Fibroblast of skin of abdomen (primary cell): ENCODE results near the gene TMPRSS13.
A peak's percentile ranks its signal among the peaks of the same experiment; 100 is the strongest.

Experiments used
- DNase-seq: peaks from one replicate; pipeline ENCODE4 v3.0.0-alpha.2; 2013

The TMPRSS13 gene

GRCh38 chr11:117912497-117912896 is 16.7 kb downstream of the TMPRSS13 start:
- DNase-seq, result no peak

GRCh38 chr11:117911694-117912093 is 17.5 kb downstream of the TMPRSS13 start:
- no peak for DNase-seq

DNA sequence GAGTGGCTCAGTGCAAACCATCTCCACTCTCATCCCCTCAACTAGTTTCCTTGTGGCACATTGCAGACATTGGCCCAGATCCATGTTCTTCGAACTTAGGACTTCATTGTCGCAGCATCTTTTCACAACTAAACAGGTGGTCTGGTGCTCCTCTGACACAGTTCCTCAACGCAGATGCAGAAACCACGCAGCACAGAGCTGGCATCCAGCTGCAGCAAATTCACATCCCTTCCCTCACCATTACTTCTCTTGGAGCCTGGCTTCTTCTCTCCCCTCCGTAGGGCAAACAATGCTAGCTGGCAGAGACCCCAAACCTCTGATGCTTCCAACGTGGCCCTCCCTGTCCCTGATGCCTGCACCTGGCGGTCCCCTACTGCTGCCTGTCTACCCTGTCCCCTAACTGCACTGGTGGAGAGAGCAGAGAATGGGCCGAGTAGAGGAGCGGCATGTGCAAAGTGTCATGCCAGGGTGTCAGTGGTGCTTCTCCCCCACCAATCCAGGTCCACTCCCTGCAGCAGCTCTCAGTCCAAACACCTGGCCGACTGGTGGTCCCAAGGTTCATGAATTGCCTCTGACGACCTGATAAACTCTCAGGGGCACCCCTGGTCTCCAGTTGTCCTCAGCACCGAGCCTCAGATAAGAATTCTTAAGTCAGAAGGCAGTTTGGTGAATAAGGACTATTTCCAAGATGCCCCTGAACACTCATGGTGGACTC is 18.1 kb downstream of the TMPRSS13 start:
- DNase-seq, result no peak

DNA sequence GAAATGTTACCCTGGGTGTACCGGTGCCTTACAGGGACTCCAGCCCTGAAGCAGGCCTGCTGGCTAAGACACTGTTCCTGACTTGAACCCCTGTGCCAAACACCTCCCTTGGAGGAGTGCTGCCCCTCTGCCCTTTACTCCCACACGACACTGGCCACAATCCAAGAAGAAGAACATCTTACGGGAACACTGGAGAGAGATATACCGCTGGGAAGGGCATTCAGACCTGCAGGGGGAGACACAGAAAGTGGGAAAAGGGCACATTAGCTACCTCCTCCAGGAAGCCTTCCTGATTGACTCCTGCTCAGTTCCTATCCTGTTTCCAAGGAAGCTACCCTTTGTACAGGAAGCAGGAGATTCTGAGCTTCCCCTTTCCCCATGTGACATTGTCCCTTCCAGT is 18.7 kb downstream of the TMPRSS13 start:
- DNase-seq, result no peak

DNA sequence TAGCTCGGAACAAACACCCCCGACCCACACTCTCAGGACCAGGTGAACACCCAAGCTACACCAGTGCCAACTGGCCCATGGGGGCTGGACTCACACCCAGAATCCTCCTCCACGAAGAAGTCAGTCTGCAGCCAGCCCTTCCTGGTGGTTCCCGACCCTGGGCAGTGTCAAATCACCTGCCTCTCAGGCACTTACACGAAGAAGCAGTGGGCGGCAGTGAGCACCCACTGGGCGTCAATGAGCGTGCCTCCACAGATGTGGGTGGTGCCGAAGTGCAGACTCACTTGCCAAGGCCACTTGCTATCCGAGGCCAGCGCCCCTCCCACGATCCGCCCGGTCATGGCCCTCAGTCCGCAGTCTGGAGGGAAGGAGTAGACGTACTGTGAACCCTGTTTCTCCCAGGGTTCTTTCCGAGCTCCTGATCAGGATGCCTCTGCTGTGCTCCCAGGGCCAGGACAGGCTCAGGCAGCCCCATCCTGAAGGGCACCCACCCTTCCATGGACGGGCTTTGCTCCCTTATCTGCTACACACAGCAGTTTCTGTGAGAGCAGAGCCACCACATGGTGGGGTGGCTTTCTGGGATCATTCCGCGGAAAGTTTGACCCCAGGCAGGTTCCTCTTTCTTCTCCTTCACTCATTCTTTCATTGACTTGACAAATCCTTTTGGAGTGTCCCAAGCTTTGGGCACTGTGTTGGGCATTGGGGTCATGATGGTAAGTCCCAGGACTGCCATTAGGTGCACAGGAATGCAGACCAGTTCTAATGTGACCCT is 19.4 kb downstream of the TMPRSS13 start:
- DNase-seq, result no peak

- DNase-seq, result no peak
These were observed 20.1 kb downstream of the TMPRSS13 start for GRCh38 chr11:117908959-117909610.

DNA sequence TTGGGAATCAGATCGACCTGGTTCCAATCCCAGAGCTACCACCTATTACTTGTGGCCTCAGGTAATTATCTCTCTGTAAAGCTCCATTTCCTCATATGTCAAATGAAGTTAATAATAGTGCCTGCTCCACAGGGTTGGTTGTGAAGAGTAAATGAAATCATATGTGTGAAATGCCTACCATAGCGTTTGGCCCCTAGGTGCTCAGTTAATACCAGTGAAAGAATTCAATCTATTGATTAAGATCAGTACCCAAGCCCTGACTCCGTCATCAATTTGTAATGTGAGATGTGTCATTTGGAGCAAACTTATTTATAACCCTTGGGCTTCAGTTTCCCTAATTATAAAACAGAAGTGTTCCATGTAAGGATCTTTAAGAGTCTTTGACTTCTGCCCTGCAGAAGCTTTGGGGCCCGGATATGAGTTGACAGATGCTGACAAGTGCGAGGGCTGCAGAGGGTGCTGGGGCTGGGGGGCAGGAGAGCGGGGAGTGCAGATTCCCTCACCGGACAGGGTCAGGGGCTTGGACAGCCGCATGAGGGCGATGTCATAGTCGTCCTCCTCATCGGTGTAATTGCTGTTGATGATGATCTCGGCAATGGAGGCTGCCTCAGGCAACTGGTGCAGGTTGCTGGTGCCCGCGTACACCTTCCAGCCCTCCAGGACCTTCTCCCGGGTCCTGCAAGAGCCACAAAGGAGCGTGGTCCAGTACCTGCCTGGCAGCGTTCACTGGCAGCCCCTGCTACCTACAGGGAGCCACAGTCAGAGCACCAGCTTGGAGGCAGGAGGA is 20.9 kb downstream of the TMPRSS13 start:
- no peak for DNase-seq

DNA sequence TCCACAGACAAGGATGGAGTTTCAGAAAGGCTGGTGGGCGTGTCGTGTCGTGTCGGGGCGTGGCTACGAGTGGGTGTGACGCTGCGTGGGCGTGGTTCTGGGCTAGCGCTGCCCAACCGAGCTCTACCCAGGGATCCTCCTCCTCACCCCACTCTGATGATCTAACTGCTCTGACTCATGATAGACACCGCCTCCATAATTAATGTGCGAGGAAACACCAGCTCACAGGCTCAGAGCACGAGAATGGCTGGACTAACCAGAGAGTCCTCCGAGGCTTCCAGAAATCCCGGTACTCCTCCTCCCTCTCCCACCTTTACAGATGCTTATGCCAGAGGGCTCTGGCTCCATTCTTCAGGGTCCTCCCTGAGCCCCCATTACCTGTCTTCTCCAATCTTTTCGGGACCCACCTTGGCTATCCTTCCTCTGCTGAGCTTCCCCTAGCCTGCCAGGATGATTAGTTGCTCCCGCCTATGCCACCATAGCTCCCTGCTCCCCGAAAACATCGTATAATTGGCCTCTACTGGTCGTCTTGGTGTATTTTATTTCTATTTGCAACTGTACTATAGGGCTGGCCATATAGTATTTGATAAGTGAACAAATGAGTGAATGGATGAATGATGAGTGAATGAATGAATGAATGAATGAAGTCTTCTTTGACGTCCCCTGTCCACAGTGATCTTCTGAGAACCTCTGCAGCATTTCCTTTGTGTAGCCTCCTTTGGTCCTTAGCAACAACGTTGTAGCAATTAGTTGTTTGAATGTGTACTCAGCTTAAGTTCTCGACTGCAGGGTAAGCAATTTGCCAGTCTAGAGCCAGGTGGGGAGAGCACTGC is 21.7 kb downstream of the TMPRSS13 start:
- DNase-seq, result peak; percentile 95

GRCh38 chr11:117906710-117907109 is 22.5 kb downstream of the TMPRSS13 start:
- no peak for DNase-seq

DNA sequence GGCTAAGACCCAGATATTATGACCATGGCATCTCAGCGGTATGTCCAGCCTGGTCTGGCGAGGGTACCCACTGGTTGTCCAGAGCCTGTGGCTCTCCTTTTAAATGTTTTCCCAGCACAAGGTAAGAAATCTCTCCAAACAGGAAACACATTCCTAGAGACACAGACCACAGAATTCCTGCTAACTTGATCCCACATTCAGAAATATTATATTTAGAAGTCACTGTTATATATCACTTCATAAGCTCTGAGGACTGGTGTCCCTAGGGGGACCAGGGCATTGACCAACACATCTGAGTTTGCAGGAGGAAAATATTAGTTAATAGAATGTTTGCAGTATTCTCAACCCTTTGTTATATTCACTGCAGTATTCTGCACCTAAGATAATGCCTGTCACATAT is 23.1 kb downstream of the TMPRSS13 start:
- DNase-seq, result peak; percentile 28

DNA sequence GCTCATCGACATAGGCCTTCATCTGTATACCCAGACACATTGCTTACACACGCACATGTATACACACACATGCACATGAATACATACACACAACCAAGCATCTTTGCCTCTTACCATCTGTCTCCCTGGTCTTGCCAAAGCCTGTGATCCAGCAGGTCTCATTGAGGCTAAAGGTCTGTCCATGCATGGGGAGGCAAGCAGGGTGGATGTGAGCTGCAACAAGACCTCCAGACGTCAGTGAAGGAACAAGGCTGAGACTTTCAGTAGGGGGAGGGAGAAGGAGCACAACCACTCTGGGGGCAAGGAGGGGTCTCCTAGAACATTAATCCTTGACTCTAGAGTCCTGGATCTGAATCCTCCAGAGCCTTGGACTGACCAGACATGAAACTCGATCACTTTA is 23.7 kb downstream of the TMPRSS13 start:
- no peak for DNase-seq

DNA sequence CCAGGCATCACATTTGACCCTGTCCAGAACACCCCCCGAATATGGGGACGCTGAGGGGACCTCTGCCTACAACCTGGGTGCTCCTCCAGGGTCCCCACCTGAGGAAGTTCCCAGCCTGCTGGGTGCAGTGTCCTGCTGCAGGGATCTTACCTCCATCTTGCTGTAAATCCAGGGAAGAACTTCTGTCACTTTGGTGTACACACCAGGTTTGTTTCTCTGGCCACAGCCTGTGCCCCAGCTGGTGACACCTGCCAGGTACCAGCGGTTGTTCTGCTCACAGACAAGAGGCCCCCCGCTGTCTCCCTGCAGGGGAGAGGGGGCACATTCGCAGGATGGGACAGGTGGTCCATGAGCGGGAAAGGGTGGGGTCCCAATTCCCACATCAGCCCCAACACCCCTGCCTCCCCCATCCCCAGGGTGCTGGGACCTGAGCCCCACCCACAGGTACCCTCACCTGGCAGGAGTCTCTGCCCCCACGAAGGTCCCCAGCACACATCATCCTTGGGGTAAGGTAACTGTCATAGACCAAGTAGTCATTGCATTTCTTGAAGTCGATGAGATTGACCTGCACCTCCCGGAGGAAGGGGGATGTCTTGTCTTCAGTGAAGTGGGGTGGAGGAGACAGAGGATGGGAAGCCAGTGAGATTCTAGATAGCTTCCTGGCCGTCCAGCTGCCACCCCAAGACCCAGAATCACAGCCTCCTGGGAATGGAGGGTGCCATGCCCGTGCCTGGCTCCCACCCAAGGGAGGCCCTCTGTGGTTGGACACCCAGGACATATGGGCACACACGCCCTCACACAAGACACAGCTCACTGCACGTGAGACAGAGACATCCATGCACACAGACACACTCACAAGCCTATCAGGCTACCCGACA is 25.5 kb downstream of the TMPRSS13 start:
- no peak for DNase-seq

GRCh38 chr11:117902001-117902845 is 27.0 kb downstream of the TMPRSS13 start:
- no peak for DNase-seq

DNA sequence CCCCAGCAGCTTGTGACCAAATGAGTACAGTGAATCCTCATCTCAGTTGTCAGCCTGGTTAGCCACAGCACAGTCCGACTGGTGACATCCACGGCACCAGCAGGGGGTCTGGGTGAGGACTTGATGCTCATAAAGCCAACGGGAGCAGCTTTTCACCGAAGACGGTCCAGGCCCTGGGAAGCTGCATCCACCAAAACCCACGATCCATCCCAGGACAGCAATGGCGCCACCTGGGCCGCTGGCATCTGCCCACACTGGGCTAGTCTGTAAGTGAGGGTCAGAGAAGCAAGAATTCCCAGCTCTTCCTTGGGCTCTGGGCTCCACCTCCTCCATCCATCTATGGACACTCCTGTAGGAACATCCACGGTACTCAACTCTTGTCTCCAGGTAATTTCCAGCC is 27.6 kb downstream of the TMPRSS13 start:
- no peak for DNase-seq

DNA sequence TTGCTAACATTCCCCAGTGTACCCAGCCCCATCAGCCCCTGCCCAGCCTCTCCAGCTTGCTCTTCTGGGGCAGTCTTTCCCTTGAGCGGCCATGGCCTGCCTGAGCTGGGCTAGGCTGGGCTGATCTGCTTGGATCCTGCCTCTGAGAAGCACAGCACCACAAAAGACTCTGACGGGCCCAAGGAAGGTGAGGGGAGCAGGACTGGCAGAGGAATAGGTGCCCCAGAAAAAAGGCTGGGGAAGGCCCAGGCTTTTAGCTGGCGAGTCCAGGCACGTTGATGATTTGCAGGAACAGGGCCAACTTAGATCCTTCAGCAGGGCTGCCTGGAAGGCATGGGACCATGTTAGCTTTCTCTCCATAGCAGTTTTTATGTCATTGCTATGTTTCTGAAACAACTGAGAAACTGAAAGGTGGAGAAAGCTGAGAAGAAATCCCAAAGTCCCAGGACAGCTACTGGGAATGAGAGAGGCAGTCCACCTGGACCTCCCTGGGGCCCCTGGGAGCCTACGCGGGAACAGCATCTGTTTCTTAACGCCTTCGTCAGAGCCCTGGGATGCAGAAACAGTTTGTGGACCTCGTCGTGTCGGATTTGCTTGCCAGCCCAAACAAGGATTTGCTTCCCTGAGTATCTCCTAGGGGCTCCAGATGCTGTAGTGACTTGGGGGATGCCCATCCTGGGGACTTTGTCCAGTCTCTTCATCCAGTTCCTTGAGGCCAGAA is 28.3 kb downstream of the TMPRSS13 start:
- no peak for DNase-seq

- no peak for DNase-seq
These were observed 29.0 kb downstream of the TMPRSS13 start for GRCh38 chr11:117900121-117900648.

GRCh38 chr11:117898059-117898458 is 31.1 kb downstream of the TMPRSS13 start:
- no peak for DNase-seq

DNA sequence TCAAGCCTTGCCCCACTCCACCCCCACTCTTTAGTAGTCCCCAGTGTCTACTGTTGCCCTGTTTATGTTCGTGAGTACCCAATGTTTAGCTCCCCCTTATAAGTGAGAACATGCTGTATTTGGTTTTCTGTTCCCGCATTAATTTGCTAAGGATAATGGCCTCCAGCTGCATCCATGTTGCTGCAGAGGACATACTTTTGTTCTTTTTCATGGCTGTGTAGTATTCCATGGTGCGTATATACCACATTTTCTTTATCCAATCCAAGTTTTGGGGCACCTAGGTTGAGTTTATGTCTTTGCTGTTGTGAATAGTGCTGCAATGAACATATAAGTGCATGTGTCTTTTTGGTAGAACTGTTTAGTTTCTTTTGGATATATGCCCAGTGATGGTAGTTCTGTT is 36.6 kb downstream of the TMPRSS13 start:
- no peak for DNase-seq

- no peak for DNase-seq
These were observed 37.8 kb downstream of the TMPRSS13 start for GRCh38 chr11:117891362-117891761.
